ENCODE measurements around the gene ATG9B.

ATG9B gene, protein sequence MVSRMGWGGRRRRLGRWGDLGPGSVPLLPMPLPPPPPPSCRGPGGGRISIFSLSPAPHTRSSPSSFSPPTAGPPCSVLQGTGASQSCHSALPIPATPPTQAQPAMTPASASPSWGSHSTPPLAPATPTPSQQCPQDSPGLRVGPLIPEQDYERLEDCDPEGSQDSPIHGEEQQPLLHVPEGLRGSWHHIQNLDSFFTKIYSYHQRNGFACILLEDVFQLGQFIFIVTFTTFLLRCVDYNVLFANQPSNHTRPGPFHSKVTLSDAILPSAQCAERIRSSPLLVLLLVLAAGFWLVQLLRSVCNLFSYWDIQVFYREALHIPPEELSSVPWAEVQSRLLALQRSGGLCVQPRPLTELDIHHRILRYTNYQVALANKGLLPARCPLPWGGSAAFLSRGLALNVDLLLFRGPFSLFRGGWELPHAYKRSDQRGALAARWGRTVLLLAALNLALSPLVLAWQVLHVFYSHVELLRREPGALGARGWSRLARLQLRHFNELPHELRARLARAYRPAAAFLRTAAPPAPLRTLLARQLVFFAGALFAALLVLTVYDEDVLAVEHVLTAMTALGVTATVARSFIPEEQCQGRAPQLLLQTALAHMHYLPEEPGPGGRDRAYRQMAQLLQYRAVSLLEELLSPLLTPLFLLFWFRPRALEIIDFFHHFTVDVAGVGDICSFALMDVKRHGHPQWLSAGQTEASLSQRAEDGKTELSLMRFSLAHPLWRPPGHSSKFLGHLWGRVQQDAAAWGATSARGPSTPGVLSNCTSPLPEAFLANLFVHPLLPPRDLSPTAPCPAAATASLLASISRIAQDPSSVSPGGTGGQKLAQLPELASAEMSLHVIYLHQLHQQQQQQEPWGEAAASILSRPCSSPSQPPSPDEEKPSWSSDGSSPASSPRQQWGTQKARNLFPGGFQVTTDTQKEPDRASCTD

DNA sequence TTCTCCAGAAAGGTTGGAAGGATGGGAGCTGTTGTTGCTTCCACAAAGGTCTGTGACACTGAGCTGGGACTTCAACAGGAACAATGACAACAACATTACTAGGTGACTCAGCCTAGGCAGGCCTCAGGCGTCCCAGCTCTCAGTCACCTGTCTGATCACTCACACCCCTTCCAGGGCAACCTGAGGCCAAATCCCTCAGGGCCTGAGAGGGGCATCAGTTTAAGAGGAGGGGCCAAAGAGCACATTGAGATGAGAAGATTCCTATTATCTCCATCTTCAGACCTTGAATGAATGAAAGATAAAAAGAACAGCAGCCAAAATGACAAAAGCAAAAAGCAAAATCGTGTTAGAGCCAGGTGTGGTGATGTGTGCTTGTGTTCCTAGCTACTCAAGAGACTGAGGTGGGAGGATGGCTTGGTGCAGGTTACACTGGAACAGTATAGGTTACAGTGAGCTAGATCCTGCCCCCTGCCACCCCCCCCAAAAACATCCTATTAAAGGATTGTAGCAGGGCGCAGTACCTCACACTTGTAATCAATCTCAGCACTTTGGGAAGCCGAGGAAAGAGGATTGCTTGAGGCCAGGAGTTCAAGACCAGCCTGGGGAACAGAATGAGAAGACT lies at the start of gene ATG9B:
TSS of gene ATG9B (minus strand) at position 60 of the 622 bp plus-strand sequence. CDS start 71 bp downstream, outside the sequence.
- Mint-ChIP-seq H3K27ac (no peak within 1 kb of the TSS), H3K9me3 (no peaks in the 10 kb centered on the region), H3K4me3 (no peak within 1 kb of the TSS), H3K27me3 (ENCODE audit: low read depth) (peaks cover 17% of the 10 kb centered on the region), H3K36me3 (ENCODE audit: low read depth) (peaks cover 2% of the 10 kb centered on the region), H3K4me1 (ENCODE audit: low read depth) (peaks cover 16% of the 10 kb centered on the region)

DNA sequence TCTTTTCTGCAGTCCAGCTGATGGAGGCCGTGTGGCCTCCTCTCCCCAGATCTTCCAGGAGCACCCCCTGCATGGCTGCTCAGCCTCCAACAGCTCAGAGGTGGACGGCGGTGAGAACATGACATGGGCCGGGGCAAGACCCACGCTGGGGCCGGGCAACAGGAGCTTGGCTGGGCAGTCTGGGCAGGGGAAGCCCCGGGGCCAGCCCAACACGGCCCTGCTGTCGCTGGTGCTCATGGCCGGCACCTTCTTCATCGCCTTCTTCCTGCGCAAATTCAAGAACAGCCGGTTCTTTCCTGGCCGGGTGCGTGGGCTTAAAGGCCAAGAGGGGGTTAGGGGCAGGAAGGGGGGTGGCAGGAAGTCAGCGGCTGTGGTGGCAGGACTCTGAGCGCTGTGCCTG lies 49.7 kb upstream of the ATG9B start:
- Mint-ChIP-seq H3K4me1 (ENCODE audit: low read depth) (peaks cover 8% of the 10 kb centered on the region), H3K36me3 (ENCODE audit: low read depth) (peaks cover 20% of the 10 kb centered on the region), H3K4me3 (no peak overlapping the region), H3K27ac (no peak overlapping the region), H3K9me3 (no peaks in the 10 kb centered on the region), H3K27me3 (ENCODE audit: low read depth) (no peaks in the 10 kb centered on the region)

DNA sequence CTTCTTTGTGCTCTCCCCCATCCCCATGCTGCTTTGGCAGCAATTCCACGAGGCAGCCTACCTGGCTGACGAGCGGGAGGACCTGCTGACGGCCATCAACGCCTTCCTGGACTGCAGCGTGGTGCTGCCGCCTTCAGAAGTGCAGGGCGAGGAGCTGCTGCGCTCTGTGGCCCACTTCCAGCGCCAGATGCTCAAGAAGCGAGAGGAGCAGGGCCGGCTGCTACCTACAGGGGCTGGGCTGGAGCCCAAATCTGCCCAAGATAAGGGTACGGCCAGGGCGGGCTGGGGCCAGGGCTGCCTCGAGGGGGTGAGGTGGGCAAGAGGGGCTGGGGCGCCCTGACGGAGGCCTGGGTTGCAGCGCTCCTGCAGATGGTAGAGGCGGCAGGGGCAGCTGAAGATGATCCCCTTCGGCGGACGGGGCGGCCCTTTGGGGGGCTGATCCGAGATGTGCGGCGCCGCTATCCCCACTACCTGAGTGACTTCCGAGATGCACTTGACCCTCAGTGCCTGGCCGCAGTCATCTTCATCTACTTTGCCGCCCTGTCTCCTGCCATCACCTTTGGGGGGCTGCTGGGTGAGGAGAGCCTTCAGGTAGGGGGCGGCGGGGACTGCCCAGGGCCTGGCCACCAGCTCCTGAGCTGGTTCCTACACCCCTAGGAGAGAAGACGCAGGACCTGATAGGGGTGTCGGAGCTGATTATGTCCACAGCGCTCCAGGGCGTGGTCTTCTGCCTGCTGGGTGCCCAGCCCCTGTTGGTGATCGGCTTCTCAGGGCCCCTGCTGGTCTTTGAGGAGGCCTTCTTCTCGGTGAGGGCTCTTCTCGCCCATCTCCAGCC lies 47.0 kb upstream of the ATG9B start:
- peaks cover 19% of the 10 kb centered on the region for H3K36me3 Mint-ChIP-seq (ENCODE audit: low read depth)
- H3K27me3 Mint-ChIP-seq (ENCODE audit: low read depth), result no peaks in the 10 kb centered on the region
- no peaks in the 10 kb centered on the region for H3K9me3 Mint-ChIP-seq
- no peak overlapping the region for H3K4me3 Mint-ChIP-seq
- H3K27ac Mint-ChIP-seq, result no peak overlapping the region
- no peaks in the 10 kb centered on the region for H3K4me1 Mint-ChIP-seq (ENCODE audit: low read depth)

DNA sequence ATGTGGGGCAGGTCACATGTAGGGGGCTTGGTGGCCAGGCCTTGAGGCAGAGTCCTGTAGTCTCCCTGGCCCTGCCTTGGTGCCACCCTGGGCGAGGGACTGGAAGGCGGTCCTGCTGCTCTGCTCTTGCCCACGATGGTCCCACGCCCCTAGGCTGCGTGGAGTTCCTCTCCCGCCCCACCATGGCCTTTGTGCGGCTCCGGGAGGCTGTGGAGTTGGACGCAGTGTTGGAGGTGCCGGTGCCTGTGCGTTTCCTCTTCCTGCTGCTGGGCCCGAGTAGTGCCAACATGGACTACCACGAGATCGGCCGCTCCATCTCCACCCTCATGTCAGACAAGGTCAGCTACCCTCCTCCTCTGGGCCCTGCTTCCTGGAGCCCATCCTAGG lies 46.3 kb upstream of the ATG9B start:
- H3K27me3 Mint-ChIP-seq (ENCODE audit: low read depth), result no peaks in the 10 kb centered on the region
- H3K4me1 Mint-ChIP-seq (ENCODE audit: low read depth), result no peaks in the 10 kb centered on the region
- H3K27ac Mint-ChIP-seq, result no peak overlapping the region
- peaks cover 13% of the 10 kb centered on the region for H3K36me3 Mint-ChIP-seq (ENCODE audit: low read depth)
- H3K4me3 Mint-ChIP-seq, result no peak overlapping the region
- H3K9me3 Mint-ChIP-seq, result no peaks in the 10 kb centered on the region

DNA sequence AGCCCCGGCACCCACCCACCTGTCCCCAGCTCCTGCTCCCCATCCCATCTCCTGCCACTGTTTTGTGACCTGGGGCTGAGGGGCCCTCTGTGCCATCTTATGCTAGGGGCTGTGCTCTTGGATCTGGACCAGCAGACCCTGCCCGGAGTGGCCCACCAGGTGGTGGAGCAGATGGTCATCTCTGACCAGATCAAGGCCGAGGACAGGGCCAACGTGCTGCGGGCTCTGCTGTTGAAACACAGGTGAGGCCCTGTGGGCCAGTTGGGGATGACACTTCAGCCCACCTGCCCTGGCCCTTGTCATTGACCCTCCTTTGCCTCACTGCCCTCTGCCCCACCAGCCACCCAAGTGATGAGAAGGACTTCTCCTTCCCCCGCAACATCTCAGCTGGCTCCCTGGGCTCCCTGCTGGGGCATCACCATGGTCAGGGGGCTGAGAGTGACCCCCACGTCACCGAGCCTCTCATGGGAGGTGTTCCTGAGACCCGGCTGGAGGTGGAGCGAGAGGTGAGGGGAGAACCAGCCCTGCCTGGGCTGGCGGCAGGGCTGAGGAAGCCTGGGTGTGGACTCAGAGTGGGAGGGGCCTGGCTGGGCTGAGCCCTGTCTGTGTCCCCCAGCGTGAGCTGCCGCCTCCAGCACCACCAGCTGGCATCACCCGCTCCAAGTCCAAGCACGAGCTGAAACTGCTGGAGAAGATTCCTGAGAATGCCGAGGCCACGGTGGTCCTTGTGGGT lies 45.7 kb upstream of the ATG9B start:
- no peak overlapping the region for H3K27ac Mint-ChIP-seq
- H3K27me3 Mint-ChIP-seq (ENCODE audit: low read depth), result no peaks in the 10 kb centered on the region
- no peak overlapping the region for H3K4me3 Mint-ChIP-seq
- no peaks in the 10 kb centered on the region for H3K4me1 Mint-ChIP-seq (ENCODE audit: low read depth)
- H3K36me3 Mint-ChIP-seq (ENCODE audit: low read depth), result peaks cover 11% of the 10 kb centered on the region
- H3K9me3 Mint-ChIP-seq, result no peaks in the 10 kb centered on the region

DNA sequence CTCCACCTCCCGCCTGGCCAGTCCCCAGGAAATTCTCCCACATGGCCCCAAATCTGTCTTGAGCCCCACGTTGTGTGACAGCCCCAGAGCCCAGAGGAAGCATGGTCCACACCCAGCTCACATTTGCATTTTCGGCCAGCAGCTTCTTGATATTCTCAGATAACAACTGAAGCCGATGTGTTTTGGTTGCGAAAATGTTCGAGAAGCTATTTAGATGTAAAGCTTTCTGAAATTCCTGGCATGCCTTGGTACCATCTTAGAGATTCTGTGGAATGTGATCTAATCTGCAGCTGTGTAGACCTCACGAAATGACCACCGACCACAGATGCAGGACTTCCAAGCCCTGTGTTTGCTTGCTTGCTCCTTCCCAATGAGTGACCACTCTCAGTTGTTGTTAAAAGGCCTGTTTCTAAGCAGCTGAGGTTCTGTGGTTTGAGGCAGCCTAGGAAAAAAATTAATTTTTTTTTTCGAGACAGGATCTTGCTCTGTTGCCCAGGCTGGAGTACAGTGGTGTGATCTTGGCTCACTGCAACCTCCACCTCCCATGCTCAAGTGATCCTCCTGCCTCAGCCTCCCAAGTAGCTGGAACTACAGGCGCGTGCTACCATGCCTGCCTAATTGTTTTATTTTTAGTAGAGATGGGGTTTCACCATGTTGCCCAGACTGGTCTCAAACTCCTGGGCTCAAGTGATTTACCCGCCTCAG lies 43.9 kb upstream of the ATG9B start:
- Mint-ChIP-seq H3K27ac (no peak overlapping the region), H3K27me3 (ENCODE audit: low read depth) (no peaks in the 10 kb centered on the region), H3K9me3 (no peaks in the 10 kb centered on the region), H3K4me3 (no peak overlapping the region), H3K36me3 (ENCODE audit: low read depth) (peaks cover 11% of the 10 kb centered on the region), H3K4me1 (ENCODE audit: low read depth) (no peaks in the 10 kb centered on the region)

DNA sequence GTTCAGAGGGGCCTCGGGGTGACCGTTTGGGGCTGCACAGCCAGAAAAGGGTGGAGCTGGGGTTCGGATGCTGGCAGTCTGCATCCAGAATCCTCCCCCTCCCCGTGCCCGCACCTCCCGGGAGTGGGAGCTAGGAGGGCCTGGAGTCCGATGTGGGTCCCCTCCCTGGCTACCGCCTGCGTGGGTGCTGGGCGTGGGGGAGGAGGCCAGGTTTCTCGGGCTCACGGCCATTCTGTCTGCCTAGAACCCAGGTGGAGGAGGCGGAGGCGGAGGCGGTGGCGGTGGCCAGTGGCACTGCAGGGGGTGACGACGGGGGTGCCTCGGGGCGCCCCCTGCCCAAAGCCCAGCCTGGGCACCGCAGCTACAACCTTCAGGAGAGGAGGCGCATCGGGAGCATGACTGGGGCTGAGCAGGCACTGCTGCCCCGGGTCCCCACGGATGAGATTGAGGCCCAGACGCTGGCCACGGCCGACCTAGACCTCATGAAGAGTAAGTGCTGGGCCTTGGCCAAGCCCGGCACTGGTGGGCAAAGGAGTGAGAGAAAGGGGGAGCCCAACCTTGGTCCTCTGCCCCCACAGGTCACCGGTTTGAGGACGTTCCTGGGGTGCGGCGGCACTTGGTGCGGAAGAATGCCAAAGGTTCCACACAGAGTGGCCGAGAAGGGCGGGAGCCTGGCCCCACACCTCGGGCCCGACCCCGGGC lies 42.1 kb upstream of the ATG9B start:
- H3K9me3 Mint-ChIP-seq, result no peaks in the 10 kb centered on the region
- H3K4me1 Mint-ChIP-seq (ENCODE audit: low read depth), result peaks cover 4% of the 10 kb centered on the region
- H3K27ac Mint-ChIP-seq, result no peak overlapping the region
- no peak overlapping the region for H3K4me3 Mint-ChIP-seq
- no peaks in the 10 kb centered on the region for H3K27me3 Mint-ChIP-seq (ENCODE audit: low read depth)
- H3K36me3 Mint-ChIP-seq (ENCODE audit: low read depth), result peaks cover 7% of the 10 kb centered on the region

DNA sequence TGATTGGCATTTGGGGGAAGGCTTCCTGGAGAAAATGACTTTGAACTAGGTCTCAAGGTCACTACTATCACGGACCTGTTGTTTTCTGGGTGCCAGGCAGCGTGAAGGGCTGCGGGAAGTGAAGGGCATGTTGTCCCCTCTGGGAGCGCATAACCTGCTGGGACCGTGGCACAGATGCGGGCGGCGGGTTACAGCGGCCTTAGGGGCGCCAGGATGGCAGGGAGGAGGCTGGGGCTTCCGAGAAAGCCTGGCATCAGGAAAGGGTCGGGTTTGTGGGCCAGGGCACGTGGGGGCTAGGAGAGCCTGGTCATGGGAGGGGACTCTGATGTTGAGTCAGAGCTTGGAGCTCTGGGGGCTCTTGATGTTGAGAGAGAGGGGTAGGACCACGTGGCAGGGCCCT lies 41.2 kb upstream of the ATG9B start:
- Mint-ChIP-seq H3K9me3 (no peaks in the 10 kb centered on the region), H3K36me3 (ENCODE audit: low read depth) (peaks cover 4% of the 10 kb centered on the region), H3K4me3 (no peak overlapping the region), H3K4me1 (ENCODE audit: low read depth) (peaks cover 10% of the 10 kb centered on the region), H3K27ac (no peak overlapping the region), H3K27me3 (ENCODE audit: low read depth) (no peaks in the 10 kb centered on the region)

DNA sequence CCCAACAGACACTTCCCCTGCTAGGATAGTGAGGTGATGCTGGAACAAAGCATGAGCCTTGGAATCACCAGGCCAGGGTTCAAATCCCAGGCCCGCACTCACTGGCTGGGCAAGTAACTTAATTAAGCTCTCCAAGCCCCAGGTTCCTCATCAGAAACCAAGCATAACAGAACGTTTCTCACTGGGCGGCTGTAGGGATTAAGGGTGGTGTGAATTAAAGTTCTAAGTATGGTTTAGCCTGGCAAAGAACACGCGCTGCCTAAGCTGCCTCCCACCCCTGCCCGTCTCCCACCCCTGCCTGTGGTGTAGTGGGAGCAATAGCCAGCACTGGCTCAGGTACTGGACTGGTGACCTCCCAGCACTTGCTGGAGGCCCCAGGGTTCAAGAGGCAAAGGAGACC lies 40.7 kb upstream of the ATG9B start:
- H3K27me3 Mint-ChIP-seq (ENCODE audit: low read depth), result no peaks in the 10 kb centered on the region
- peaks cover 3% of the 10 kb centered on the region for H3K36me3 Mint-ChIP-seq (ENCODE audit: low read depth)
- no peaks in the 10 kb centered on the region for H3K9me3 Mint-ChIP-seq
- H3K4me1 Mint-ChIP-seq (ENCODE audit: low read depth), result peaks cover 13% of the 10 kb centered on the region
- H3K4me3 Mint-ChIP-seq, result no peak overlapping the region
- H3K27ac Mint-ChIP-seq, result no peak overlapping the region

DNA sequence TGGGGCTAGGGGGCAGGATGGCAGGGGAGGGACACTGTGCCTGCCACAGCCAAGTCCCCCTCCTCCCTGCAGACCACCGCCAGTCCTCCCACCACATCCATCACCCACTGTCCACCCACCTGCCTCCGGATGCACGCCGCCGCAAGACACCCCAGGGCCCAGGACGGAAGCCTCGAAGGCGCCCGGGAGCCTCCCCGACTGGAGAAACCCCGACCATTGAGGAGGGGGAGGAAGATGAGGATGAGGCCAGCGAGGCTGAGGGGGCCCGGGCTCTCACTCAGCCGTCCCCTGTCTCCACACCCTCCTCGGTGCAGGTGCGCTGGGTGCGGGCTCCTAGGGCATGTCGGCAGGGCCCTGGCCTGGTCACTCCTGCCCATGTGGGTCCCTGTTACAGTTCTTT lies 40.2 kb upstream of the ATG9B start:
- Mint-ChIP-seq H3K9me3 (no peaks in the 10 kb centered on the region), H3K4me3 (no peak overlapping the region), H3K4me1 (ENCODE audit: low read depth) (peaks cover 13% of the 10 kb centered on the region), H3K27ac (no peak overlapping the region), H3K36me3 (ENCODE audit: low read depth) (peaks cover 3% of the 10 kb centered on the region), H3K27me3 (ENCODE audit: low read depth) (no peaks in the 10 kb centered on the region)

DNA sequence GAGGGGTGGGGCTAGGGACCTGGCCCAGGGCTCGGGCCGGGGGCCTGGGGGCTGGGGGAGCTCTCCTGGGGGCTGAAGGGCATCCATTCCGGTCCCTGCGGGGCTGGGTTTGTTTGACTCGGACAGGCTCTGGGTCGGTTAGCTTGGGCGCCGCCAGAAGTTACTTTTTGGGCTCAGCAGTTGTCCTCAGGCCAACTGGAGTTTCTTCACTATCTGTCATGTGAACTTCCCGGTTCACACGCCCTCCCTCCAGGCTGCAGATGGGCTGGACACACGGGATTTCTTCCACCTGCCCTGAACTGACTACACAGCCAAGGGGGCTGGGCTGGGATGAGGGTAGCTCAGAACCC lies 38.9 kb upstream of the ATG9B start:
- H3K36me3 Mint-ChIP-seq (ENCODE audit: low read depth), result no peaks in the 10 kb centered on the region
- no peak overlapping the region for H3K4me3 Mint-ChIP-seq
- H3K9me3 Mint-ChIP-seq, result no peaks in the 10 kb centered on the region
- no peaks in the 10 kb centered on the region for H3K27me3 Mint-ChIP-seq (ENCODE audit: low read depth)
- H3K27ac Mint-ChIP-seq, result no peak overlapping the region
- H3K4me1 Mint-ChIP-seq (ENCODE audit: low read depth), result peaks cover 19% of the 10 kb centered on the region

DNA sequence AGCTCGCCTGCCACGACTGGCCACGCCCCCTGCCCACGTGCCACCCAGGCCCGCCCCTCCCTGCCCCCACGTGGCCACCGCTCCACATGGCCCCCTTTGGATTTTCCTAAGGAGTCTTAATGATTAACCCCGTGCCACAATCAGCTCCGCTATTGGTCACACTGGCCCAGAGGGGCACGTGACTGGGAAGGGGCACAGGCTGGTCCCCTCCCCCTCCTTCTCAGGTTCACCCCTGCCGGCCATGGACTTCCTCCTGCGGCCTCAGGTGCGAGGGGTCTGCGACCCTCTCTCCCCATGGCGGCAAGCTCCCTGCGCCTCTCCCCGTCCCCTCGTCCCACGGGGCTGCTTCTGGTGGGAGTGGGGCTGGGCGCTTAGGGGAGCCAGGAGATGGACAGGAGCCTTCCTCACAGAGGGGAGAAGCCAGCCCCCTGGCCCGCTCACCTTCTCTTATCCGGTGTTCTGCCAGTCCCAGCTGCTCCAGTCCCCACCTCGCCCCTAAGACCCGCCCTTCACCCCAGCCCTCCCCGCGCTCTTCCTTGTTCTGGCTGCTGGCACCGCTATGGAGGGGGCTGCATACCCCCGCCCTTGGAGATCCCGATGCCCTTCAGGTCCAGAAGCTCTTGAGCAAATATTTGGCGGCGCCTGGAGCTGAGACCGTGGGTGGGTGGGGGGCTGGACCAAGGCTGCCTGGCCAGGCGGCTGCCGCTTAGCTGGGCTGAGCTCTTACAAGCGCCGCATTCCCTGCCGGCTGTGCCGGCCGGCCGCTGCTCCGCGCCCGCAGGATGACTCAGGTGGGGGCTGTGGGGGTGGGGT lies 38.3 kb upstream of the ATG9B start:
- Mint-ChIP-seq H3K36me3 (ENCODE audit: low read depth) (no peaks in the 10 kb centered on the region), H3K4me1 (ENCODE audit: low read depth) (peaks cover 19% of the 10 kb centered on the region), H3K4me3 (no peak overlapping the region), H3K27me3 (ENCODE audit: low read depth) (no peaks in the 10 kb centered on the region), H3K27ac (no peak overlapping the region), H3K9me3 (no peaks in the 10 kb centered on the region)

All from T-helper 1 cell treated with Interleukin-12 subunit alpha and Interleukin-12 subunit beta and Interleukin-4 antibody, amounts not matched to agents 30 μg/mL and 1 μg/mL, for 36 hours (primary cell).